Measurements from ENCODE around the gene SPZ1.
"Not testable (repeated sequence)": the region's sequence is repeated elsewhere in the genome, so short reads cannot be mapped to it uniquely, and the experiment has no call there.

SPZ1 gene, protein sequence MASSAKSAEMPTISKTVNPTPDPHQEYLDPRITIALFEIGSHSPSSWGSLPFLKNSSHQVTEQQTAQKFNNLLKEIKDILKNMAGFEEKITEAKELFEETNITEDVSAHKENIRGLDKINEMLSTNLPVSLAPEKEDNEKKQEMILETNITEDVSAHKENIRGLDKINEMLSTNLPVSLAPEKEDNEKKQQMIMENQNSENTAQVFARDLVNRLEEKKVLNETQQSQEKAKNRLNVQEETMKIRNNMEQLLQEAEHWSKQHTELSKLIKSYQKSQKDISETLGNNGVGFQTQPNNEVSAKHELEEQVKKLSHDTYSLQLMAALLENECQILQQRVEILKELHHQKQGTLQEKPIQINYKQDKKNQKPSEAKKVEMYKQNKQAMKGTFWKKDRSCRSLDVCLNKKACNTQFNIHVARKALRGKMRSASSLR

DNA sequence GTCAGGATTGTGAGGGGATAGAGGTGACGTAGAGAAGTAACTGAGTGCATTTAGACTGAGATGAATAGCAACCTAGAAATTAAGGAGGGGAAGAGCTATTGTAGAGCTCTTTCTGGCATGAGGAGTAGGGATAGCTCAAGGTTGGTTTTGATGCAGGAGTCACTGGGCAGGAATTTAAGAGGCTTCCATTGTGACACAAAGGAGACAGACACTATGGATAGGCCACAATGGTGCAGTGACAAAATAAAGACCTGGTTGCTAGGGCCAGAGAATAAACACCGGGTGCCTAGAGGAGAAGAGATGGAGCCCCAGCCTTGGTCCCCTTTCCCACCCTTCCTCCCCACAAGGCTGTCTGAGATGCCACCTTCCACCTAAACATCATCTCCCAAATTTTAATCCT, at the start of gene SPZ1:
SPZ1 (plus strand) TSS at position 301 of the 400 bp plus-strand sequence. CDS start 214 bp downstream, outside the sequence.
- DNase-seq (ENCODE audit: low read depth): no peak

DNA sequence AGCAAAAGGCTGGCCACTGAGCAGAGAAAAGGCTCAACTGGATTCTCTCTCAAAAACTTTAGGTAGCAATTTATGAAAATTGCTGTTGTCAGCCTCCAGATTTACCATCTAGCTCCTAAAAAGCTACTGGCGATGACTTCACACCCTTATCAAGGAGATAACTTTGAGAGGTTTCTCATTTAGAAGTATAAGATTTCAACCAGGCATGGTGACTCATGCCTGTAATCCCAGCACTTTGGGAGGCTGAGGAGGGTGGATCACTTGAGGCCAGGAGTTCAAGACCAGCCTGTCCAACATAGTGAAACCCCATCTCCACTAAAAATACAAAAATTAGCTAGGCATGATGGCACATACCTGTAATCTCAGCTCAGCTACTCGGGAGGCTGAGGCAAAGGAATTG, 49.3 kb upstream of the SPZ1 start:
- not testable (repeated sequence) for DNase-seq (ENCODE audit: low read depth)

DNA sequence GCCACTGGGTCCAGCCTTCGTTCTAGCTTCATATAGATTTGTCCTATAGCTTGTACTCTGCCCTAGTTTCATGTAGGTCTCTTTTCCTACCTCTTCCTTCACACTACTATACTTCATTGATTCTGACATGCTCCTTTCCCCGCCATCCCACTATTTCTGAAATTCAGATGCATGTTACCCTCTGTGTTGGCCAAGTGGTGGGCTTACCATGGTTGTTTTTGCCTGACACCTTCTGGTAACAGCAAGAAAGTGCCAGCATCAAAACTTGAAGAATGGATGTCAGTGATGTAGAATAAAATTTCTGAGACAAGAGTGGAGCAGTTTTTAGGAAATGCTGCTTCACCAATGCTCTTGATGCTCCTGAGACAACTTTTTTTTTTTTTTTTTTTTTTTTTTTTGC, 44.5 kb upstream of the SPZ1 start:
- DNase-seq (ENCODE audit: low read depth): no peak

DNA sequence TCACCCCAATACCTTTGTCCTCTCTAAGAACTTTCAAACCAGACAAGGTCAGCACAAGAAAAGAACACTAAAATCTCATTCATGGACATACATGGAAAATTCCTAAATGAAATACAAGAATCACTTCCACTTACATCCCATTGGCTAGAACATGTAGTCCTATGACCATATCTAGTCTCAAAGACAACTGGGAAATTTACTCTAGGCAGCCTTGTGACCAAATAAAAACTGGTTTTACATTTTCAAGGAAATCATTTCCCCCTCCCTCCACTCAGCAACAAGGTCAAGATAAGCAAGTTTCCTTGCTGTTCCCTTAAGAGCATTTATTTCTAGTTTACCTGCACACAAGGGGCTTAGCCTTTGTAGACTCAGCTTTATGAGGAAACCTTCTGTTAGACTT, 43.6 kb upstream of the SPZ1 start:
- no peak for DNase-seq (ENCODE audit: low read depth)

DNA sequence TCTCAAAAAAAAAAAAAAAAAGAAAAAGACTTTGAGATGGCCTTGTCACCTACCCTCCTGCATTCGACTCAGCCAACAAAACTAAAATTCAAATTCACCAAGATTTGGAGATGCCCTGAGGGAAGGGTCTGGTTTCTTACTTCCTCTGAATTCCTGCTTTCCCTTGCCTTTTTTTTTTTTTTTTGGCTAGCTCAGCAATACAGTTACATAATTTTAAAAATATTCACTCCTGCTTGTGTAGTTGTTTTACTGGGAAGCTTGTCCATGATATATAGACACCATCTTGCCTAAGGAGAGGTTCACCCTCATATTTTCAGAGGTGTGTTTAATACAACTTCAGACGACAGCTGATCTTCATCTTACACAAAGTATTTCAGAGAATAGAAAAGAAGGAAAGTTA, 42.6 kb upstream of the SPZ1 start:
- no peak for DNase-seq (ENCODE audit: low read depth)

DNA sequence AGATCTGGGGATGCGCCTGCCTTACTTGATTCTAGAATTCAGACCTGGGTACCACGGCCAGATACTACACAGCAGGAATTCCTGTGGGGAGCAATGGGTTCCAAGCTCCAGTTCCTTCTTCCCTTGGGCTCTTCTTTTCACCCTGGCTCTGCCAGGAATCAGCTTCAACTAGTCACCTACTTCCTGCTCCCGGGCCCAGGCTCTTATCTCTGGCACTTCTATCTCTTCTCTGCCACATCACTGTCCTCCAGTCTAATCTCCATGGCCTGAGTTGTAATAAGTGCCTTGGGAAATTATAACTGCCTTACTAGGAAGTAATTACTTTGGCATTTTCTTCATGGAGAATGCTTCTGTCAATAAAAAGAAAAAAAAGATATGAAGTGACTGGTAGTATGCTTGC, 37.7 kb upstream of the SPZ1 start:
- no peak for DNase-seq (ENCODE audit: low read depth)

DNA sequence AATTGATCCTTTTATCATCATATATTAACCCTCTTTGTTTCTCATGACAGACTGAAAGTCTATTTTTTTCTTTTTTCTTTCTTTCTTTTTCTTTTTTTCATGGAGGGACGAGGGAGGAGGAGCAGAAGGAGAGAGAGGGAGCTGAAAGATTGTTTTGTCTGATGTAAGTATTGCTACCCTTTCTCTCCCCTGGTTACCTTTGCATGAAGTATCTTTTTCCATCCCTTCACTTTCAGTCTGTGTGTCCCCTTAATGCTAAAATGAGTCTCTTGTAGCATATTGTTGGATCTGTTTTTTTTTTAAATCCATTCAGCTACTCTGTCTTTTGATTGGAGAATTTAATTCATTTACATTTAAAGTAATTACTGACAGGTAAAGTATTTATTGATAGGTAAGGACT, 36.4 kb upstream of the SPZ1 start:
- no peak for DNase-seq (ENCODE audit: low read depth)

DNA sequence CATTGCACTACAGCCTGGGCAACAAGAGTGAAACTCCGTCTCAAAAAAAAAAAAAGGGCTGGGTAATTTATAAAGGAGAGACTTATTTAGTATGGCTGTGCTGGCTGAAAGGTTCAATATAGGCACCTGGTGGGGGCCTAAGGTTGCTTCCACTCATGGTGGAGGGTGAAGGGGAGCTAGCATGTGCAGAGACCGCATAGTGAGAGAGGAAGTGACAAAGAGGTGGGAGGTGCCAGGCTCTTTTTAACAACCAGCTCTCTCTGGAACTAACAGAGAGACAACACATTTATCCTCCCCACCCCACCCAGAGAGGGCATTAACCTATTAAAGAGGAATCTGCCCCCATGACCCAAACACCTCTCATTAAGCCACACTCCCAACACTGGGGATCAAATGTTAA, 35.1 kb upstream of the SPZ1 start:
- DNase-seq (ENCODE audit: low read depth): no peak

DNA sequence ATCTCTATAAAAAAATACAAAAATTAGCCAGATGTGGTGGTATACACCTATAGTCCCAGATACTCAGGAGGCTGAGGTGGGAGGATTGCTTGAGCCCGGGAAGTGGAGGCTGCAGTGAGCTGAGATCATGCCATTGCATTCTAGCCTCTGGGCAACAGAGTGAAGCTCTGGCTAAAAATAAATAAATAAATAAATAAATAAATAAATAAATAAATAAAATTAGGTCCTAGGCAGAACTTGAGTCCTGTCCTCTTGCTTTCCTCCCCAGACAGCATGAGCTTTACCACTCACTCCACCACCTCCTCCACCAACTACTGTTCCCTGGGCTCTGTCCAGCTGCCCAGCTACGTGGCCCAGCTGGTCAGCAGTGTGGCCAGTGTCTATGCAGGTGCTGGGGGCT, 31.6 kb upstream of the SPZ1 start:
- DNase-seq (ENCODE audit: low read depth): no peak

DNA sequence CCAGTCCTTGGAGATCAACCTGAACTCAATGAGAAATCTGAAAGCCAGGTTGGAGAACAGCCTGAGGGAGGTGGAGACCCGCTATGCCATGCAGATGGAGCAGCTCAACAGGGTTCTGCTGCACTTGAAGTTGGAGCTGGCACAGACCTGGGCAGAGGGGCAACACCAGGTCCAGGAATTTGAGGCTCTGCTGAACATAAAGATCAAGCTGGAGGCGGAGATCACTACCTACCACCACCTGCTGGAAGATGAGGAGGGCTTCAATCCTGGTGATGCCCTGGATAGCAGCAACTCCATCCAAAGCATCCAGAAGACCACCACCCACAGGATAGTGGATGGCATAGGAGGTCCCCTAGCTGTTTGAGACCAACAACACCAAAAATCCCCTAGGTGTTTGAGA, 30.5 kb upstream of the SPZ1 start:
- DNase-seq (ENCODE audit: low read depth): no peak

DNA sequence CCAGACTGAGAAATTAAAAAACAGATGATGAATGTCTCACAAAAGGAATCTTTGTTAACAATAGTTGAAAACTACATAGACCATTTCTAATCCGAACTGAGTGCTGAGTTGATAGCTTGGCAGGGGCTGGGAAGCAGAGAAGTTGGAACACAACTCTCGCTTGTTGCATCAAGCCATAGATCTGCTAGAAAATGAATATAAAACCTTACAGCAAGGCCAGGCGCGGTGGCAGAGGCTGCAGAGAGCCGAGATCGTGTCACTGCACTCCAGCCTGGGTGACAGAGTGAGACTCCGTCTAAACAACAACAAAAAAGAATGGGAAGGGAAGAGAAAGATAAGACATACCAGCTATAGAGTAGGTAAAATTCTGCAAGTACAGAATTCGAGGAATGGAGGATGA, 28.0 kb upstream of the SPZ1 start:
- no peak for DNase-seq (ENCODE audit: low read depth)

DNA sequence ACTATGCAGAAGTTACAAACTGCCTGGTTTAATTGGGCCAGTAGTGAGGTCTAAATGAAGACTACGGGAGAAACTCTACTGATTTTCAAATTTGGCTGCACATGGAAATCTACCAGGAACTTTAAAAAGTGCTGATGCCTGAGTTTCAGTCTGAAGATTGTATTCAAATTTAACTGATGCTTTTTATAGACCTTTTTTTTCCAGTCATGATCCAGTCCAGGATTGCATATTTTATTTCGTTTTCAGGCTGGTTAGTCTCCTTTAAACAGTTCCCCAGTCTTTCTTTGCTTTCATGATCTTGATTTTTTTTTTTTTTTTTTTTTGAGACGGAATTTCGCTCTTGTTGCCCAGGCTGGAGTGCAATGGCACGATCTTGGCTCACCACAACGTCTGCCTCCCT, 23.7 kb upstream of the SPZ1 start:
- no peak for DNase-seq (ENCODE audit: low read depth)

DNA sequence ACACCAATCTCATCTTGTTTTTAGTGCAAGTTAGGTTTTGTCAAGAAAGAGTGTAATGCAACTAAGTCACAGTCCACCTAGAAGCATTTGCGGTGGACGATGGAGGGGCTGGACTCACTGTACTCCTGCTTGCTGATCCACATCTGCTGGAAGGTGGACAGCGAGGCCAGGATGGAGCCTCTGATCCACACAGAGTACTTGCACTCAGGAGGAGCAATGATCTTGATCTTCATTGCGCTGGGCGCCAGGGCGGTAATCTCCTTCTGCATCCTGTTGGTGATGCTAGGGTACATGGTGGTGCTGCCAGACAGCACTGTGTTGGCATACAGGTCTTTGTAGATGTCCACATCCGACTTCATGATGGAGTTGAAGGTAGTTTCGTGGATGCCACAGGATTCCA, 20.2 kb upstream of the SPZ1 start:
- DNase-seq (ENCODE audit: low read depth): no peak

DNA sequence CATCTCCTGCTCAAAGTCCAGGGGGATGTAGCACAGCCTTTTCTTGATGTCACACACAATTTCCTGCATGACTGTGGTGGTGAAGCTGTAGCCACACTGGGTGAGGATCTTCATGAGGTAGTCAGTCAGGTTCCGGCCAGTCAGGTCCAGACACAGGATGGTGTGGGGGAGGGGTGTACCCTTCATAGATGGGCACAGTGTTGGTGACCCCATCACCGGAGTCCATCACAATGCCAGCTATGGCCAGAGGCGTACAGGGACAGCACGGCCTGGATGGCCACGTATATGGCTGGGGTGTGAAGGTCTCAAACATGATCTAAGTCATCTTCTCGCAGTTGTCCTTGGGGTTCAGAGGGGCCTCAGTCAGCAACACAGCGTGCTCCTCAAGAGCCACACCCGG, 19.7 kb upstream of the SPZ1 start:
- DNase-seq (ENCODE audit: low read depth): no peak

DNA sequence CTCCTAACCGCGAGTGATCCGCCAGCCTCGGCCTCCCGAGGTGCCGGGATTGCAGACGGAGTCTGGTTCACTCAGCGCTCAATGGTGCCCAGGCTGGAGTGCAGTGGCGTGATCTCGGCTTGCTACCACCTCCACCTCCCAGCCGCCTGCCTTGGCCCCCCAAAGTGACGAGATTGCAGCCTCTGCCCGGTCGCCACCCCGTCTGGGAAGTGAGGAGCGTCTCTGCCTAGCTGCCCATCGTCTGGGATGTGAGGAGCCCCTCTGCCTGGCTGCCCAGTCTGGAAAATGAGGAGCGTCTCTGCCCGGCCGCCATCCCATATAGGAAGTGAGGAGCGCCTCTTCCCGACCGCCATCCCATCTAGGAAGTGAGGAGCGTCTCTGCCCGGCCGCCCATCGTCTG, 19.0 kb upstream of the SPZ1 start:
- not testable (repeated sequence) for DNase-seq (ENCODE audit: low read depth)

DNA sequence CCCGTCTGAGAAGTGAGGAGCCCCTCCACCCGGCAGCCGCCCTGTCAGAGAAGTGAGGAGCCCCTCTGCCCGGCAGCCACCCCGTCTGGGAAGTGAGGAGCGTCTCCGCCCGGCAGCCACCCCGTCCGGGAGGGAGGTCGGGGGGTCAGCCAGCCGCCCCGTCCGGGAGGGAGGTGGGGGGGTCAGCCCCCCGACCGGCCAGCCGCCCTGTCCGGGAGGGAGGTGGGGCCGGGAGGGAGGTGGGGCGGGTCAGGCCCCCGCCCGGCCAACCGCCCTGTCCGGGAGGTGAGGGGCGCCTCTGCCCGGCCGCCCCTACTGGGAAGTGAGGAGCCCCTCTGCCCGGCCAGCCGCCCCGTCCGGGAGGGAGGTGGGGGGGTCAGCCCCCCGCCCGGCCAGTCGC, 18.5 kb upstream of the SPZ1 start:
- DNase-seq (ENCODE audit: low read depth): not testable (repeated sequence)

DNA sequence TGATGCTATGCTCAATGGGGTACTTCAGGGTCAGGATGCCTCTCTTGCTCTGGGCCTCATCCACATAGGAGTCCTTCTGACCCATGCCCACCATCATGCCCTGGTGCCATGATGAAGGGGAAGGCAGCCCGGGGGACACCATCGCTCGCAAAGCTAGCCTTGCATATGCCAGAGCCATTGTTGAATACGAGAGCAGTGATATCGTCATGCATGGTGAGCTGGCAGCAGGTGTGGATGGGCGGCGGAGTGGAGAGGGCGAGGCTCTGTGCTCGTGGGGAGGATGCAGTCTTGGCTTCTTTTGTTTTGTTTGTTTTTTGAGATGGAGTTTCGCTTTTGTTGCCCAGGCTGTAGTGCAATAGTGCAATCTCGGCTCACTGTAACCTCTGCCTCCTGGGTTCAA, 17.2 kb upstream of the SPZ1 start:
- DNase-seq (ENCODE audit: low read depth): no peak

DNA sequence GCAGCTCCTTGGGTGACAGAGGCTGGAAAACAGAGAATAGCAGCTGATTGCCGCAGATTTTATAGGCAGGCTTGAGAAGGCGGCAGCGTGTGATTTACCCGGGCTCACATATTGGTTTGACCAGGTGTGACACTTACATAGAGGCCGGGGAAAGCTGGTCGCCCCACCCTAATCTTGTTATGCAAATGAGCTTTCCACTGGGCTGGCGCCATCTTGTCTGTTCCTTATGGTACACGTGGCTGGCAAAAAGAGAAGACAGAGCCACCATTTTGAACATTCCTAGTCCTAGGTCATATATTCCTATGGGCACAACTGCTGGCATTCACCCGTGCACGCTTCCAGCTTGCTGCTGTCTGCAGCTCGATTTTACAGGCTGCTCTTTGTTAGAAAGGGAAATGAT, 11.3 kb upstream of the SPZ1 start:
- DNase-seq (ENCODE audit: low read depth): no peak

DNA sequence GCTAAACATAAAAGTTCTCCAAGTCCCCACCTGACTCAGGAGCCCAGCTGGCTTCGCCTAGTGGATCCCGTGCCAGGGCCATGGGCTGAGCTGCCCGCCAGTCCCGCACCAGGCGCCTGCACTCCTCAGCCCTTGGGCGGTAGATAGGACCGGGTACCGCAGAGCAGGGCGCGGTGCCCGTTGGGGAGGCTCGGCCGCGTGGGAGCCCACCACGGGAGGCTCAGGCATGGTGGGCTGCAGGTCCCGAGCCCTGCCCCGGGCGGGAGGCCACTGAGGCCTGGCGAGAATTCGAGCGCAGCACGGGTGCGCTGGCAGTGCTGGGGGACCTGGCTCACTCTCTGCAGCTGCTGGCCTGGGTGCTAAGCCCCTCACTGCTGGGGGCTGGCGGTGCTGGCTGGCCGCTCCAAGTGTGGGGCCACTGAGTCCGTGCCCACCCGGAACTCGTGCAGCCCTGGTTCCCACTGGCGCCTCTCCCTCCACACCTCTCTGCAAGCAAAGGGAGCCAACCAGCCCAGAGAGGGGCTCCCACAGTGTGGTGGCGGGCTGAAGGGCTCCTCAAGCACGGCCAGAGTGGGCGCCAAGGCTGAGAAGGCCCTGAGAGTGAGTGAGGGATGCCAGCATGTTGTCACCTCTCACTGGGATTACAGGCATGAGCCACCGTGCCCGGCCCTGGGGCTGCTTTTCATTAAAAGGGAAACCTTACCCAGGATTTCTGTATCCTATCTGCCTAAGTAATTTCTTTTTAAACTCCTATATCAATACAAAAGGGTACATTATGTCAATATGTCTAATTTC, 9.7 kb upstream of the SPZ1 start:
- no peak for DNase-seq (ENCODE audit: low read depth)

DNA sequence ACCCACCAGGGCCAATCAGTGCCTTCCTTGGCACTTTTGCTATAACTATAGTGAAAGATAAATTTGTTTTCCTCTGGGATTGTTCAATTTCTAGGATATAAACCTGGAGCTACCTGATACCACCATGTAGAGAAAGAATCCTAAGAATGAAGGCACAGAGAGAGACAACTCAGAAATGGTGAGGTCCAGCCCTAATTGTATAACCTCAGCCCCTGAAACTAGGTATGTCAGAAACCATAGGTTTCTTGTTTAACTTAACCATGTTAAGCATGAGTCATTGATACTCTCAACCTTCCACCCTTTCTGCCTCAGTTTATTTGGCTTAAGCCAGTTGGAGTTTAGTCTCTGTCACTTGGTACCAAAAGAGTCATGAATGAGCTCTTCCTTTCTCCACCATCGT, 4.6 kb upstream of the SPZ1 start:
- no peak for DNase-seq (ENCODE audit: low read depth)

DNA sequence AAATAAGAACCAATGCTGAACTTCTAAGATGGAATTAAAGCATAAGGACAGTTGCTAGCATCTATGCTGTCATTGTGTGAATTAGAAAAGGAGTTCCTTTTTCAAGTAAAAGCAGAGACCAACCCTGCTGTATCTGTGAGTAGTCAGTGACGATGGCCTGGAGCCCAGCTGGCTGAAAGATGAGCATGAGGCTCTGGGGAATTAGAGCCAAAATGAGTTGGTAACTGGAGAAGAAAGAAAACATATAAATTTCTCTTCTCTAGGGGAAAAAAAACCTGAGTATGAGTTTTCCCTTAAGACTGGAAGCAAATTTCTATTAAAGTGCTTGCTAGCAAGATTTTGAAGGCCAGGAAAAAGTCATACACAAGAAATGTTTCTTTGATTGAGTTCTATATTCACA, 1.6 kb upstream of the SPZ1 start:
- no peak for DNase-seq (ENCODE audit: low read depth)

DNA sequence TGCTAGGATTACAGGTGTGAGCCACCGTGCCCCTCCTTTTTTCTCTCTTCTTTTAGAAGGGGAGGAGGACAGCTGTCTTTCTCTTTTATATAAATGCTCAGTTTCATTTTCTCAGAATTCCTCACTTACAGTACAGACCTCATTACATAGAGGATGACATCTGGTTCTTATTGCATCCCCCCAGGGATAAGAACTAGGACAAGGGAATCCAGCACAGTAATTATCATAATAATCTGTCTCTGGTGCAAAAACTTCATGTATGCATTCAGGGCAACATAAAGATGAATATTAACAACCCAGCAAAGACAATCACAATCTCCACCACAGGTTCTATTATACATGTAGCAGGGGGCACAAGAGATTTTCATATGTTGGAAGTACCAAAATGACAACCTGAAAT, 5.1 kb downstream of the SPZ1 start:
- no peak for DNase-seq (ENCODE audit: low read depth)

DNA sequence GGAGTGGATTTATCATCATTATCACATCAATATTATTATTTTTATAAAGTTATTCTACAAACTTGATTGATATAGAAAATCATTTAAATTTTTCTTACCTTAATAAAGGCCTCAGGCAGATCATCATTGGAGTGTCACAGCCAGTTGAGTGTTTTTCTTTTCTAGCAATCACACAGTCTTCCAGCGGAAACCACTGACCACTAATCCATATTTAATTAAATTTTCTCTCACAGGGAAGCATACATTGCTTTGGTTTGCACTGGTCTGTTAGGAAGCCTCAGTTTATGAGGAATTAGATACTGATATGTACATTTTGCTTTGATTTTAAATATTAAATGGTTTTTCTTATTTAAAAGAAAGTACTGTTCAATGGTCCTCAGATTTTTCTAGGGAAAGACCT, 6.7 kb downstream of the SPZ1 start:
- DNase-seq (ENCODE audit: low read depth): no peak

DNA sequence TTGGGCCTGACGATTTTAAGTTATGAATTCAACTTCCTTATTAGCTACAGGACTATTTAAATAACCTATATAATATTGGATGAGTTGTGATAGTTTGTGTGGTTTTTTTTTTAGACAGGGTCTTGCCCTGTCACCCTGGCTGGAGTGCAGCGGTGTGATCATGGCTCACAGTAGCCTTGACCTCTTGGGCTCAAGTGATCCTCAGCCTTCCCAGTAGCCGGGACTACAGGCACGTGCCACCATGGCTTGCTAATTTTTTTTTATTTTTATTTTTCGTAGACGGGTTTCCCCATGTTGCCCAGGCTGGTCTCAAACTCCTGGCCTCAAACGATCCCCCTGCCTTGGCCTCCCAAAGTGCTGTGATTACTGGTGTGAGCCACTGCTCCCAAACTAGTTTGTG, 17.6 kb downstream of the SPZ1 start:
- no peak for DNase-seq (ENCODE audit: low read depth)

Data from HS-27A (cell line).